Natural killer cell (primary cell): Measurements from ENCODE around the gene PTPRN2. TPM values are rescaled to one million over a fixed set of nuclear protein-coding genes. Genes with fewer than 3 reads are reported as not detected.

Experiments
- ATAC-seq, 3 donors: fragments of 150-1000 bp in 2 of 3; fragments of 200-7000 bp in 1 of 3; cut with Tn5 transposase; 1 replicate in 1 of 3; 2 replicates in 2 of 3; pipeline ENCODE4 v1.10.0; 2021; ENCODE audit warnings: mild to moderate bottlenecking in 2 of 3, moderate library complexity in 2 of 3
- DNase-seq, 2 donors: peaks; one replicate each; pipeline versions ENCODE4 v3.0.0 to v3.0.0-alpha.2; 2013 to 2021; ENCODE audit warnings: mixed read lengths in 1 of 2
- H3K27ac ChIP-seq: one replicate; pipeline ENCODE4 v1.5.1; 2013; ENCODE audit warnings: mild to moderate bottlenecking, low read length
- H3K27me3 ChIP-seq: one replicate; pipeline ENCODE4 v1.6.1; 2013; ENCODE audit warnings: low read length; ENCODE audit not compliant: control insufficient read depth, insufficient read depth
- H3K36me3 ChIP-seq: one replicate; pipeline ENCODE4 v1.6.1; 2013; ENCODE audit warnings: low read length; ENCODE audit not compliant: control insufficient read depth, insufficient read depth
- H3K4me1 ChIP-seq: one replicate; pipeline ENCODE4 v1.6.1; 2013; ENCODE audit warnings: low read length; ENCODE audit not compliant: control insufficient read depth, insufficient read depth
- H3K4me3 ChIP-seq: one replicate; pipeline ENCODE4 v1.5.1; 2013; ENCODE audit warnings: low read length
- H3K9me3 ChIP-seq: one replicate; pipeline ENCODE4 v1.6.1; 2013; ENCODE audit warnings: low read length; ENCODE audit not compliant: control insufficient read depth, insufficient read depth
- H3K27ac Mint-ChIP-seq, 2 donors: one replicate each; pipeline ENCODE4 v1.8.0; 2022; ENCODE audit warnings: mild to moderate bottlenecking in 2 of 2, mixed read lengths in 2 of 2, moderate library complexity in 1 of 2
- H3K27me3 Mint-ChIP-seq, 2 donors: one replicate each; pipeline ENCODE4 v1.8.0; 2022; ENCODE audit warnings: low read depth in 2 of 2, mixed read lengths in 2 of 2
- H3K36me3 Mint-ChIP-seq: one replicate; pipeline ENCODE4 v1.8.0; 2022; ENCODE audit warnings: mixed read lengths
- H3K4me1 Mint-ChIP-seq, 2 donors: one replicate each; pipeline ENCODE4 v1.8.0; 2022; ENCODE audit warnings: mixed read lengths in 2 of 2
- H3K4me3 Mint-ChIP-seq: one replicate; pipeline ENCODE4 v1.8.0; 2022; ENCODE audit warnings: mild to moderate bottlenecking, moderate library complexity, mixed read lengths
- H3K9me3 Mint-ChIP-seq, 2 donors: one replicate each; pipeline ENCODE4 v1.8.0; 2022; ENCODE audit warnings: mixed read lengths in 2 of 2
- CTCF ChIP-seq: fragments of 200-600 bp; IDR thresholded peaks from one replicate; pipeline ENCODE4 v1.8.0; 2022; ENCODE audit warnings: antibody characterized with exemption
- WGBS: methylation state at CpG from one replicate; pipeline ENCODE4 v1.1.7; 2013; ENCODE audit warnings: missing lambda C conversion rate; ENCODE audit not compliant: insufficient coverage; 5-methylcytosine and 5-hydroxymethylcytosine counted together
- intact Hi-C: fragments of 100-400 bp; cut with micrococcal nuclease; formaldehyde crosslinking; loops from one replicate; pipeline ENCODE4 v1.14.2; 2022
- total RNA-seq, 4 donors: library from RNA; stranded (reverse); fragments of 120-200 nt in 1 of 4; gene quantifications; one replicate each; pipeline versions ENCODE4 v1.2.3 to v1.2.4, GENCODE V29; 2013 to 2022

Gene PTPRN2
- total RNA-seq, 3 donors from 2014 or later (not counting 1 experiment from before 2014, with no cell fraction given) = 1.3 to 2.5 (median 1.9) TPM

- Histone ChIP-seq H3K4me1 (peaks cover 2% of the 10 kb centered on the region), H3K27me3 (no peaks in the 10 kb centered on the region), H3K36me3 (no peaks in the 10 kb centered on the region), H3K4me3 (no peak overlapping the region), H3K27ac (no peak overlapping the region), H3K9me3 (no peaks in the 10 kb centered on the region)
- no peak for TF ChIP-seq CTCF
- no peaks in the 10 kb centered on the region for H3K4me1 Mint-ChIP-seq
- H3K36me3 Mint-ChIP-seq = no peaks in the 10 kb centered on the region
- H3K27ac Mint-ChIP-seq = no peak overlapping the region
- DNase-seq (no peak), ATAC-seq (no peak)
- no peaks in the 10 kb centered on the region for H3K9me3 Mint-ChIP-seq
- H3K4me3 Mint-ChIP-seq = no peak overlapping the region
- intact Hi-C loops = no loop called here
- WGBS = 94% methylated on average over 25 of the region's 25 CpGs
- H3K27me3 Mint-ChIP-seq = no peaks in the 10 kb centered on the region
These were observed 937.4 kb downstream of the PTPRN2 start for GRCh38 chr7:157650131-157650631.

- no peak for DNase-seq
- H3K36me3 ChIP-seq = no peaks in the 10 kb centered on the region
- Mint-ChIP-seq H3K27ac (no peak overlapping the region), H3K36me3 (no peaks in the 10 kb centered on the region), H3K9me3 (no peaks in the 10 kb centered on the region), H3K4me1 (no peaks in the 10 kb centered on the region), H3K27me3 (peaks cover 0 to 5% of the 10 kb centered on the region in 2 donors), H3K4me3 (no peak overlapping the region)
- no peak for ATAC-seq
- H3K9me3 ChIP-seq = no peaks in the 10 kb centered on the region
- TF ChIP-seq CTCF = no peak
- H3K4me1 ChIP-seq = peaks cover 2% of the 10 kb centered on the region
- H3K4me3 ChIP-seq = no peak overlapping the region
- no peaks in the 10 kb centered on the region for H3K27me3 ChIP-seq
- intact Hi-C loops = no loop called here
- H3K27ac ChIP-seq = no peak overlapping the region
- 96% methylated on average over 13 of the region's 13 CpGs for WGBS
These were observed 941.1 kb downstream of the PTPRN2 start for GRCh38 chr7:157646551-157646950.

- H3K4me1 Mint-ChIP-seq = no peaks in the 10 kb centered on the region
- H3K4me1 ChIP-seq = peaks cover 2% of the 10 kb centered on the region
- no peaks in the 10 kb centered on the region for H3K9me3 Mint-ChIP-seq
- no peak overlapping the region for H3K4me3 Mint-ChIP-seq
- no peak overlapping the region for H3K27ac ChIP-seq
- H3K36me3 Mint-ChIP-seq = no peaks in the 10 kb centered on the region
- no peak overlapping the region for H3K4me3 ChIP-seq
- H3K27me3 Mint-ChIP-seq = peaks cover 5 to 7% of the 10 kb centered on the region in 2 donors
- no peak for DNase-seq
- no peaks in the 10 kb centered on the region for H3K9me3 ChIP-seq
- WGBS = 44% methylated on average over 12 of the region's 12 CpGs
- no peak for ATAC-seq
- no peak overlapping the region for H3K27ac Mint-ChIP-seq
- H3K27me3 ChIP-seq = no peaks in the 10 kb centered on the region
- intact Hi-C loops = no loop called here
- no peaks in the 10 kb centered on the region for H3K36me3 ChIP-seq
- TF ChIP-seq CTCF = no peak
These were observed 942.1 kb downstream of the PTPRN2 start for GRCh38 chr7:157645539-157645938.

GRCh38 chr7:157644946-157645345 lies 942.7 kb downstream of the PTPRN2 start:
- no peak for DNase-seq
- TF ChIP-seq CTCF = no peak
- Histone ChIP-seq H3K9me3 (no peaks in the 10 kb centered on the region), H3K4me3 (no peak overlapping the region), H3K36me3 (no peaks in the 10 kb centered on the region), H3K27me3 (no peaks in the 10 kb centered on the region), H3K27ac (no peak overlapping the region), H3K4me1 (peaks cover 2% of the 10 kb centered on the region)
- intact Hi-C loops = no loop called here
- Mint-ChIP-seq H3K9me3 (peaks cover 2 to 5% of the 10 kb centered on the region in 2 donors), H3K4me3 (no peak overlapping the region), H3K4me1 (no peaks in the 10 kb centered on the region), H3K27ac (no peak overlapping the region), H3K36me3 (no peaks in the 10 kb centered on the region), H3K27me3 (peaks cover 11 to 13% of the 10 kb centered on the region in 2 donors)
- no peak for ATAC-seq
- WGBS = 86% methylated on average over 12 of the region's 12 CpGs
